GM10847 (cell line): ENCODE data around the gene SH2D3C.

Source experiments
- POLR2A ChIP-seq: IDR thresholded peaks from 2 replicates; pipeline ENCODE4 v1.6.1; 2011; ENCODE audit not compliant: insufficient read length; ENCODE audit errors: extremely low read depth

Gene SH2D3C

DNA sequence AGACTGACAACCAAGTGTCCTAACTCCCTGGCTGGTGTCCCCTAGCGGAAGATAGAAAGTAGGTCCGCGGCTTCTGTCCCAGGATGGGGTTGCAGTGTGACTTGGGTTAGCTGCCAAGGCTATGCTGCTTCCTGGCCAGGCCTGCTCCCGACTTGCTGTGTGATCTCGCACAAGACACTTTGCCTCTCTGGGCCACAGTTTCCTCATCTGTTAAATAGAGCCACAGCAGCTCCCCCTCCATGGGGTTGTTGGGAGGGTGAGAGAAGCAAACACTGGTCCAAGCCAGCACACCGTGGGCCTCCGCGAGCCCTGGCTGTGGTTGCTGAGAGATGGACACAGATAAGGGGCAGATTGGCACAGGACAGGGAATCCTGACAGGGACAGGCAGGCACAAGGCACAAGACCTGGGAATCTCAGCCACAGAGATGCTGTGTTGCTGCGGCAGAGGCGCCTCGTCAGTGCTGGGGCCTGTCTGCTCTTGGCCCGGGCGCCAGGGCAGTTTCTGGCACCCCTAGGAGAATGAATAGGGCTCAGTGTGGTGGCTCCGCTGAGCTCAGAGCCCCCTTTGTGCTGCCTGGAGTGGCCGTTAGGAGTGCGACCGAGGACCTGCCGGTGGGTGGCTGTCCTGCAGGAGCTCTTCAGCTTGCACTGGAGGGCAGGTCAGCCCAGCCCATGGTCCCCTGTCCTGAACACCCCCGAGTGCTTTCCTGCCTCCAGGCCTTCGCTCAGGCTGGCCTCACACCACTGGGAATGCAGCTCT lies 1.8 kb upstream of the SH2D3C start:
- no peak for TF ChIP-seq POLR2A

DNA sequence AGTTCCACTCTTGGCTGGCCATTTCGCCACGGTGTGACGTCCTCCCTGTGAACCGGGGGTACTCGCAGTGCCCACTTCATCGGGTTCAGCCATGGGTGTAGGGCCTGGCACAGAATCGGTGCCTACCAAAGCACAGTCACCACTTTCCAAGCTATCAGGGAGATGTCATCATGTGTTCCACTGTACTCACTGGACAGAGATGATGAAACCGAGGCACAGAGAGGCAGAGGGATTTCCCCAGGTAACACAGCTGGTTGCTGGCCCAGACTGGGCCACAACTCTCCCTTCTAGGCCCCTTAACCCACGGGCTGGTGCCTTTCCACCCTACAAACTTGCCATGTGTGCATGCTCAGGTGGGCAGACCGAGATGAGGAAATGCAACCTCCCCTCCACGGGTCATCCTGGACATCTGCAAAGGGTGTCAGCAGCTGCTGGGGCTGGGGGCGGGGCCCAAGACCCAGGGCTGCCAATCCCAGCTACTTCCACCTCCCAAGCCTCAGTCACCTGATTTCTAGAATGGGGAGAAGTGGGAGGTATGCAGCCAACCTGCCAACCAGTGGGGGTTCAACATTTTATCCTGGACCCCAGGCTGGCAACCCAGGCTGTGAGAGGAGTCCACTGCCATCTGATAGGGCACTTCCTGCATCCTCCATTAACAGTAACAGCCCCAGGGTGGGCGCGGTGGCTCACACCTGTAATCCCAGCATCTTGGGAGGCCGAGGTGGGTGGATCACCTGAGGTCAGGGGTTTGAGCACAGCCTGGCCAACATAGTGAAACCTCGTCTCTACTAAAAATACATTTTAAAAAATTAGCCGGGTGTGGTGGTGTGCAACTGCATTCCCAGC lies 893 bp upstream of the SH2D3C start:
- TF ChIP-seq POLR2A, result peak; percentile 60

DNA sequence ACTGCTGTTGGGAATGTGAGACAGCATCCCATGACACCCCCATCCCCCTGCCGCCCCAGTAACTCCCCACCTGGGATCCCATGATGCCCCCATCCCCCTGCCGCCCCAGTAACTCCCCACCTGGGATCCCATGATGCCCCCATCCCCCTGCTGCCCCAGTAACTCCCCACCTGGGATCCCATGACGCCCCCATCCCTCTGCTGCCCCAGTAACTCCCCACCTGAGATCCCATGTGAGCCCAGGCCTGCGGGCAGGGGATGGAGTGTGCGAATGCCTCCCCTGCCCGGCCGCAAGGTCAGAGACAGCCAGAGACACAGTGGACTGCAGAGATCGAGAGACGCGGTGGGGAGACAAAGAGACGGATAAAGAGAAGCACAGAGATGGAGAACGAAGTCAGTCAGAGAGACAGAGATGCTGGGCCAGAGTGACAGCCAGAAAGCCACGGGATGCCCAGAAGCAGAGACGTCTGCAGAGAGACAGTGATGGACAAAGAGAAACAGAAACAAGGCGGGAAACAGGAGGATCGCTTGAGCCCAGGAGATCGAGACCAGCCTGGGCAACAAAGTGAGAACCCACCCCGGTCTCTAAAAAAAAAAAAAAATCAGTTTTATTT lies 992 bp downstream of the SH2D3C start:
- no peak for TF ChIP-seq POLR2A

DNA sequence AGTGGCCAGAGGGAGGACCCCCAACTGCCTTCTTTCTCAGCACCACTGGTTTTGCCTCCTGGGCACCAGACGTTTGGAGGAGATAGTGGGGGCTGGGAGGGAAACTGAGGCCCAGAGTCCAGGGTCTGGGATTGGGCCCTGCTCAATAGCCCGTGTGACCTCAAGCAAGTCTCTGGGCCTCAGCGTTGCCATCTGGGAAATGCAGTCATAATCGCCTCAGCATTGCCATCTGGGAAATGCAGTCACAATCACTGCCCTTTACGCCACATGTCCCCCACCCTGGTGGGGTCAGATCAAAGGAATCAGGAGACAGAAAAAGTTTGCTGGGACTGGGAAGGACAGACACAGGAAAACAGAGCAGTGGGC lies 1.6 kb downstream of the SH2D3C start:
- TF ChIP-seq POLR2A, result no peak

DNA sequence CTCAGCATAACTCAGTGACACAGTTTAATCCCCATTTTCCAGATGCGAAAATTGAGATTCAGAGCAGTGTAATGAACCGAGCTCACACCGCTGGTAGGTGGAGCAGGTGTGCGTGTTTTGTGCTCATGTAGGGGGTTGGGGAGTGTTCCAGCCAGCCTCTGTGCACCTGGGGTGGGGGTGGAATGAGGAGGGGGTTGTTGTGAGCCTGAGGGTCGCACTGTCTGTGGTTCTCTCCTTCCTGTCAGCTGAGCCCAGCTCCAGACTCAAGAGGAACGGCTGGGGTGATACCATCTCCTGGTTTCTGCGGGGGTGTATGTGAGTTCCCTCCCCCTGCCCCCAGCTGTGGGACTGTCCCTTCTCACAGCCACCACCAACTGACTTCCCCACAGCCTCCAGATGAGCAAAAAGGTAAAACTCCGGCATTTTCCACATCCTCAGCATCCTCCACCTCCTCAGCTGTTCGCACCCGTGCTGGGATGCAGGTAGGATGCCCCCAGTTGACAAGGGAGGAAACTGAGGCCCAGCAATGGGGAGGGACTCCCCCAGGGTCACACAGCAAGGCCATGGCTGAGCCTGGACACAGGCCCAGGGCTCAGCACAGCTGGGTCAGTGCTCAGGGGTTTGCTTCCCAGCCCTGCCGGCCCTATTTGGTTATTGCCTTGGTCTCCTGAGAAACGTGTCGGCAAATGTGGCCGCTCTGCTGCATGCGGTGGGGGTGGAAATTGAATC lies 2.1 kb downstream of the SH2D3C start:
- TF ChIP-seq POLR2A, result no peak

DNA sequence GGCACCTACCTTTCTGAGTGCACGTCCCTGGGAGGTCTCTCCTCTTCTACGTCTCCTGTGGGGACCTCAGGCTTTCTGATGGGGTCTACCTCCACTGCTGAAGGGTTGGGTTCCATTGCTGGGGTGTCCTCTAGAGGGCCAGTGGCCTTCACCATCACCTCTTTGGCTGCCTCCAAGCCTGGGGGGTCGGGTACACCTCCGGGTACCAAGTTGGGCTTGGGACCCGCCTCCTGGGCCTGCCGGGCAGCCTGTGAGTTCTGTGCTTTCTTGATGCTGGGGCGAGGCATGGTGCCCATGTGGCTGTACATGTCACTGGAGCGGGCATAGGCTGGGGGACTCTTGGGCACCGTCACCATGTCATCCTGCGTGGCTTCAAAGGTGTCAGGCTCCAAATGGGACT lies 4.5 kb downstream of the SH2D3C start:
- TF ChIP-seq POLR2A, result no peak

DNA sequence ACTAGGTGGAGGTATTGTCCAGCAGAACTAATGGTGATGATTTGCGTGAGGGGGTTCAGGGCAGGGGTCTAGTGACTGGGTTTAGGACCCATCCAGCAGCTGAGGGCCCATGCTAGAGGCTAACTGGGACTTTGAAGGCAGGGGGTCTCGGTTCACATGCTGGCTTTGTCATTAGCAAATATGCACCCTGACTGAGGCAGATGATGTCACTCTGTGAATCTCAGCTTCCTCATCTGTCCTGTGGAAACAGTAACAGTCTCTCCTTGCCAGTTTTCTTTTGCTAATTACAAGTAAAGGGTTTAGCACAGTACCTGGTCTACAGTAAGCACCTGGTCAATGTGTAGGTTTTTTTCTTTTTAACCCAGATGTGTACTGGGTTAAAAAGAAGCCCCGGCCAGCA lies 5.2 kb downstream of the SH2D3C start:
- TF ChIP-seq POLR2A, result no peak

DNA sequence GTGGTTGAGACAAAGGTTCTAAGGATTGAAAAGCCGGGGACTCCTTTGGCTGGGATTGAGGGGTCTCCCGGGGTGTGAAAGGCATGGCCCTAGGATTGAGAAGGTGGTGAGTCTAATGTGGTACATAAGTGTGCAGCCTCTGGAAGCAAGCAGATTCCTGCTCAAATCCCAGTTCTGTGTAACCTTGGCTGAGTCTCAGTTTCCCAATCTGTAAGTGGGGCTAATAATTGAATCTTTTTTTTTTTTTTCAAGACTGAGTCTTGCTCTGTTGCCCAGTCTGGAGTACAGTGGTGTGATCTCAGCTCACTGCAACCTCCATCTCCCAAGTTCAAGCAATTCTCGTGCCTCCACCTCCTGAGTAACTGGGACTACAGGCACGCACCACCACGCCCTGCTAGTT lies 5.9 kb downstream of the SH2D3C start:
- TF ChIP-seq POLR2A, result no peak

DNA sequence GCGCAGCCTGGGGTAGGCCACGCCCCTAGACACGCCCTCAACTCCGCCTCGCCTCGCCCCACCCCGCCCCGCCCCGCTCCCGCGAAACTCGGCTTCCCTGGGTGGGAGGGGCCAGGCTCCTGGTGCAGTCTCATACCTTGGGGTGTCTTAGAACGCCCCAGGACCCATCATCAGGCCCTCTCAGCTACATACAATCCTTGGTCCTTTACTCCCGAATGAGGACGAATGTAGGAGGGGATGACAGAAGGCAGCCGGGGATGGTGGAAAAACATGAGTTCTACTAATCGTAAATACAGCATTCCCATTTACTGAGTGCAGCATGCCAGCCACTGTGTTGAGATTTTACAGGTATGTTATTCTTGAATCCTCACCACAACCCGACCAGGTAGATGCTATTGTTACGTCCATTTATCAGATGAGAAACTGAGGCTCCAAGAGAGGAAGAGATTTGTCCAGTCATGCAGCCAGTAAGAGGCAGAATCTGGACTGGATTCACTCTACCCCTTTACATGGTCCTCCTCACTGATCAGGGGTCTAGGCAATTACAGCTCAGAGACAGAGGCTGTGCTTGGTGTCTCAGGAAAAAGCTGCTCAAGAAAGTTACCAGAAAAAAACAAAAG lies 6.8 kb downstream of the SH2D3C start:
- TF ChIP-seq POLR2A, result no peak

DNA sequence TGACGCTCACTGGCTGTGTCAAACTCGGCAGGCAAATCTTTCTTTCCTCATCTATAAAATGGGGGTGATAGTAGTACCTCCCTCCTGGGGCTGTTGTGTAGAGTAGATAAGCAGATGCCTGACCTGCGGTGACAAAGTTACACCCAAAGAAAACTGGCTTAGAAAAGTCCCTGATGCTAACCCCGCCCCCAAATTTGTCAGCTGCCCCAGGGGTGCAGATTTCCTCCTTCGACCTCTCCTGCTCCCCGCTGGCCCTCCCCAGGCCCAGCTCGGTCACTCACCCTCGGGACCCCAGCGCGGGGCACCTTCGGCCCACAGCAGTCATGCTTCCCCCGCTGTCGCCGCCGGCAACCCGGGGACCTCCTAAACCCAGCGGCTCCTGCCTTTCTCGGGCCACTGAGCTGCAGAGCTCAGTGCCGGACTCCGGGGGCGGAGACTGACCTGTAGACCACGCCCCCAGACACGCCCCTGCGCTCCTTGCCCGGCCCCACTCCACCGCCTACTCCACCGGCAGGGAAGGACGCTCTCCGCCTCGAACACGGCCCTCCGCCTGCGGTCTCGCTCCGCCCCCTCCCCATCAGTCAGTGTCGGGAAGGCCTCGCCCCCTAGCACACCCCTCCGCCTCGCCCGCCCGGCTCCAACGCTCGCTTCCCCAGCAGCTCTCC lies 7.4 kb downstream of the SH2D3C start:
- peak; percentile 28 for TF ChIP-seq POLR2A

DNA sequence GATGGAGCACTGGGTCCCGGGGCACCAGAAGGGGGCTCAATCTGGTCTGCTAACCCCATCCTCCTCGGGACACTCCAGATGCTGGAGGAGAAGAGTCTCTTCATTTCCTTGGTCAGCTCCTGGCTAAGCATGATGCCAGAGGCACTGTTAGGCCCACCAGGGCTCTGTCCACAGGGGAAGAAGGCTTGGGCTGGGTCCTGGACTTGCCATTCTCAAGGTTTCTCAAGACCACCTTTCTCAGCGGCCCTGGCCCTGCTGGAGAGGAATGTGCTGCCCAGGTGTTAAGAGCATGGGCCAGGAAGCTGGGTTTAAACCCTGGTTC lies 7.9 kb downstream of the SH2D3C start:
- TF ChIP-seq POLR2A, result no peak

DNA sequence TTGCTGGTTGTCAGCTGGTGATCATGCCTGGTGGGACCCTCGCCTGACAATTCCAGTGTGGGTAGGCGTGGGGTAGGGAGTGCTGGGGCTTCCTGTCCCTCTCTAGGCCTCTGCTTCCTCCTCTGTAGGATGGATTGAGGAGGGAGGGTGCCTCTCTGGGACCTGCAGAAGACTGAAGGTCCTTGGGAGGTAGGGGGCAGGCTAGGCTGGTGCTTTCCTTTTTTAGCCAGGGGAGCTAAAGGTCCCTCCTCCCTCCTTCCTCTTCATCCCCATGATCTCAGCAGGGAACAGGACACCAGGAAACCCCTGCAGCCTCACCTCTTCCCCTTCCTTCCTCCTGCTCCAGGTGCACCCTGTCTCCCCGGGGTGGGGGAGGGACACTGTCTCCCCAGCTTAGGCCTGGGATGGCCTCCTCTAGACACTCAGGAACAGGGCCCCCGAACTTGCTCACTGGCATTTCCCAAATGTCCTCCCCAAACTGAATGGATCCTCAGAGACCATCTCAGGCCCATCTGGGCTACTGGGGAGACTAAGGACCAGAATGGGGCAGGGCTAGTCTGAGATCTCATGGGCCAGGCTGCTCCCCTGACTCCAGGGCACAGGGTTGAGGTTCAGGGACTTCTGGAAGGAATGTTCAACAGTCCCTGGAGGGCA lies 8.4 kb downstream of the SH2D3C start:
- no peak for TF ChIP-seq POLR2A

DNA sequence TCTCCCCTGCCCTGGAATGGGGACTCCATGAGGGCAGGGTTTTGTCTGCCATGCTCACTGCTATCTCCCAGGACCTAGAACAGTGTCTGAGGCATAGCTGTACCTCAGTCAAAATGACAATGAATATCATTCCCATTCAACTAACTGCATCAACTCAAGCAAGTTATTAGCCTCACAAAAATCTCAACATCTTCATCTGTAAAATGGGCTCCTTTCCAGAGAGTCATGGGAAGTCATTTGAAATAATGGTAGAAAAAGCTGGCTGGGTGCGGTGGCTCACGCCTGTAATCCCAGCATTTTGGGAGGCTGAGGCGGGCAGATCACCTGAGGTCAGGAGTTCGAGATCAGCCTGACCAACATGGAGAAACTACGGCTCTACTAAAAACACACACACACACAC lies 9.4 kb downstream of the SH2D3C start:
- TF ChIP-seq POLR2A, result no peak

DNA sequence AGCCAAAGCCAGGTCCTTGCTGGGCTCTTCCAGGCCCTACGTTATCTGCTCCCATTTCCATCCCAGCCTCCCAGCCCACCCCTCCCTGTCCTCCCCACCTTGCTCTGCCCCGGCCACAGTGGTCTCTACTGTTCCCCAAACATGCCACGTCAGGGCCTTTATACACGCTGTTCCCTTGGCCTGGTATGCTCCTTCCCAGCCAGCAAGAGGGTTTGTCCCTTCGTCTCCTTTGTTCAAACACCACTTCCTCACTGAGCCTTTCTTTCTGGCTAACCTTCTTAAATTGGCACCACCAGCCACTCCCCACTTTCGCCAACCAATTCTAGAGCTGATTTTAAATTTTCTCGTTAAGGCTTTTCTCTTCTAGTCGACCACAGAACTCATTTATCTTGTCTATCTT lies 9.8 kb downstream of the SH2D3C start:
- no peak for TF ChIP-seq POLR2A

DNA sequence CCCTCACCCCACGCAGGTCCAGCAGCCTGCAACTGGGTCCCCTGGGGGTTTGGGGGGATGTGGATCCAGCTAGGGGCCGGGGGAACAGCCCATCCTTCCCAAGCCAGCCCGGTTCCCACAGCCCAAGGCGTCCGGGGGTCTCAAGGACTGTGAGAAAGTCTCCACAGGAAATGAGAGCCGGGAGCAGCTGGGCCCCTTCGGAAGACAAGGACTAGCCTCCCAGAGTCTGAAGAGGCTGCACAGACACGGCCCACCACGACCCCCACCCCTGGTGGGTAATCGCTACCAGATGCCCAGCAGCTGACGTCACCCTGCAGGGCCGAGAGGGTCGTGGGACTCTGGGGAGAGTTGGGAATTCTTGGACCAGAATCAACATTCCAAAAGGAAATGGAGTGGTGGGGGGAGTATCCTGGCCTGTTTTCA lies 10.5 kb downstream of the SH2D3C start:
- no peak for TF ChIP-seq POLR2A

DNA sequence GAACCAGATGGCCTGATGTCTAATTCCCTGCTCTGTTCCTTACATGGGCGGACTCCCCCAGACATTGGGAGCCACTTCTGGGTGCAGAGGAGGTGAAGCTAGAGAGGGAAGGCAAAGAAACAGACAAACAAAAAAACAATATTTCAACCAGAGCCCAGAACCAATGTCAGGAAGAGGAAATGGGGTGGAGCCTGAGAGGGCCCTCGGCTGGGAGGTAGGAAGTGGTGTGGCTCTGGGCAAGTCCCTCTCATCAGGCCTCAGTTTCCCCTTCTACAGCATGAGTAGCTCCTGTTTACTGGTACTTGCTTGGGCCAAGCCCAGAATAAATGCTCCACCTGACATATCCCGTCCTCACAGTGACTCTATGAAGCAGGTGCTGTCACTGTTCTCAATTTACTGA lies 11.1 kb downstream of the SH2D3C start:
- TF ChIP-seq POLR2A, result no peak
